Measurements from ENCODE around the gene NDST1. TPM values are rescaled to one million over a fixed set of nuclear protein-coding genes. Genes with fewer than 3 reads are reported as not detected.

NDST1 gene
- polyA plus RNA-seq, 1 donor = 54.9 TPM

DNA sequence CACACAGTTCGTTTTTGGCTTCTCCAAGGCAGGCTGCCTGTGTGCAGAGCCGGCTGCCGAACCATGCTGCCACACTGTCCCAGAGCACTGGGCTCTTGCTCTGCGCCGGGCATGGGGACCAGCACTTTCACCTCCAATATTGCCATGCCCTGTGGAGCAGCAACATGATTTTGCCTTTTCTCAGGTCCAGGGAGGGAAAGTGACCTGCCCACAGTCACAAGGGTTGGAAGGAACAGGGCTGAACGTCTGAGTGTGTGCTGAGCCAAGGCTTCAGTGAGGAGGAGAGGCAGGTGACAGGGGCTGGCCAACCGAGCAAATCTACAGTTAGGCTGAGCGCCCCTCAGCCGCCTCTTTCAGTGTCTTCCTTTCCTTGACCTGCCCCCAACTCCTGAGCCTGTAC, 98.5 kb downstream of the NDST1 start:
- no peak for DNase-seq

DNA sequence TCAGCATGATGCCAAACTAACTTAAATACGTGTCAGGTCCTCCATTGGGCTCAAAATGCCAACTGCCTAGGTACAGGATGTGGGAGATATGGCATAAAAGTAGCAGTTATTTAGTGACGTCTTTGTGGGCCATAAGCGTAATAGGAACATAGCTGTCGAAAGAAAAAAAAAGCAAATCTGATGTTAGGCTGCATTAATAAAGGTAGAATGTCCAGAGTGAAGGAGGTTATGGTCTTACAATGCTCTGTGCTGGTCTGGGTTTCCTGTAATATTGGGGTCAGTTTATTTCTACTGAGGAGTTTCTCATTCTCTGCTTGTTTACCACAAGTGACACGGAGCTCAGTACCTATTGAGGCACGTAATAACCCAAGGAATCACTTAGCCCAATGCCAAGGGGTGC, 99.2 kb downstream of the NDST1 start:
- no peak for DNase-seq

Other genes with a start within 250 kb of the NDST1 start
- gene CAMK2A, start 218.4 kb upstream of the NDST1 start, polyA plus RNA-seq (ENCODE audit: insufficient read length) = 4.6 TPM
- 2.6 TPM for gene ARSI, start 205.2 kb upstream of the NDST1 start, polyA plus RNA-seq (ENCODE audit: insufficient read length)
- gene TCOF1, start 150.4 kb upstream of the NDST1 start, polyA plus RNA-seq (ENCODE audit: insufficient read length) = 33.9 TPM
- gene CD74, start 95.2 kb upstream of the NDST1 start, polyA plus RNA-seq (ENCODE audit: insufficient read length) = 230 TPM
- 1,953 TPM for gene RPS14, start 58.4 kb upstream of the NDST1 start, polyA plus RNA-seq (ENCODE audit: insufficient read length)
- 85.9 TPM for gene SYNPO, start 132.5 kb downstream of the NDST1 start, polyA plus RNA-seq (ENCODE audit: insufficient read length)
- gene MYOZ3, start 153.1 kb downstream of the NDST1 start, polyA plus RNA-seq (ENCODE audit: insufficient read length) = 6.9 TPM
- gene RBM22, start 192.9 kb downstream of the NDST1 start, polyA plus RNA-seq (ENCODE audit: insufficient read length) = 86.4 TPM